Peyer's patch (tissue), 4 donors: ENCODE results near the gene ARHGEF25.

Source experiments
- CTCF ChIP-seq, 6 experiments: fragments of 450-650 bp in 4 of 6; fragments of 200-600 bp in 2 of 6; sonication (generic) in 1 of 6; IDR thresholded peaks; one replicate each; pipeline ENCODE4 v1.5.1; 2017 to 2019; ENCODE audit warnings: antibody characterized with exemption in 6 of 6, mild to moderate bottlenecking in 3 of 6, moderate library complexity in 1 of 6
- POLR2A ChIP-seq, 2 donors: fragments of 450-650 bp; IDR thresholded peaks; one replicate each; pipeline ENCODE4 v1.5.1; 2017; ENCODE audit warnings: antibody characterized with exemption in 2 of 2, mild to moderate bottlenecking in 2 of 2, moderate library complexity in 2 of 2

GRCh38 chr12:57593187-57593586 is 18.0 kb upstream of the ARHGEF25 start:
- TF ChIP-seq POLR2A (IDR thresholded peaks at IDR 0.05) (no peak), CTCF (IDR thresholded peaks at IDR 0.05) (no peak)
